Measurements from ENCODE around the gene PKNOX2. TPM values are rescaled to one million over a fixed set of nuclear protein-coding genes. Genes with fewer than 3 reads are reported as not detected.

The PKNOX2 gene
- total and polyA plus RNA-seq, 2 of the 4 experiments (the other 2 are of a cell fraction), result 0.72 to 2.3 TPM

DNA sequence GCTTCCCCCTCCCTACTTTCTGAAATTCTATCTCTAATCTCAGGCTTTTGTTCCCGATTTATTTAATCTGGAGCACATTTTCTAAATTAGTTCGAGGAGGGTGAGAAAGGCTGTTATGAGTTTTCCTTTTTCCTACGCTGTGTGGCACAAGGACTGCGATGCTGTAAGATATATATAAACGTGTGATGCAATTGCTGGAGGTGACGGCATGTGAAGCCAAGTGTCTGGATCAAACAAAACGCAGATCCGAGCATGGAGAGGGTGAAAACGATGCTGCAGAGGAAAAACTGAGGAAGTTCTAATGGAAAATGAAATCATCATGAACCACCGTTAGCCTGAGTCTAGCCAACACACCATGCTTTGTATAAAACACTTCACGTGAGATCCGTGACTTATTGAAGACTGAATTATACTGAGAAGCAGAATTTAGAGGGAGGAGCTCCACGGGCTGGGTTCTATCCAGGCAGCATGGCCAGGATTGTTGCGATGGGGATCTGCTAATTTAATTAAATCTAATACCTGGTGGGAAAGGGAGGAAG, 4.4 kb downstream of the PKNOX2 start:
- peak overlapping the region; percentile 85; the same call in 1 of the 2 replicates for H3K27ac ChIP-seq (ENCODE audit: insufficient read depth, low read length)
- H3K14ac ChIP-seq (replicated peaks; ENCODE audit: low read depth, low read length), result no peak overlapping the region
- no peak overlapping the region for H2BK5ac ChIP-seq (ENCODE audit: low read depth, low read length, poor library complexity, severe bottlenecking)
- H3K4ac ChIP-seq (ENCODE audit: low read depth, low read length), result 0 out of 2 replicates have a peak overlapping the region, but pooled peaks have one; percentile 1
- no peak overlapping the region for H2AFZ ChIP-seq (replicated peaks; ENCODE audit: low read length, poor library complexity)
- H4K5ac ChIP-seq (ENCODE audit: low read depth, low read length), result no peak overlapping the region
- no peaks in the 10 kb centered on the region for H3K9me3 ChIP-seq (ENCODE audit: control insufficient read depth, insufficient read depth, low read length)
- H3K23ac ChIP-seq (ENCODE audit: low read depth, low read length), result no peak overlapping the region
- no peak overlapping the region; the same call in 1 of the 2 replicates for H3K4me2 ChIP-seq (ENCODE audit: low read depth, low read length)
- H3K56ac ChIP-seq (ENCODE audit: extremely low read depth, insufficient read depth, low read length), result no peak overlapping the region
- ATAC-seq (ENCODE audit: low read depth) (no peak), DNase-seq (peak; percentile 31)
- ChIA-PET CTCF (interaction anchor here (1.1 to 2.1 kb wide), 4 partner anchors 78 to 197 kb away, joined by 3 to 6 read pairs (median 3); no protein-coding TSS in a partner anchor), POLR2A (ENCODE audit: unreplicated experiment) (no interaction called here)
- no peaks in the 10 kb centered on the region for H4K20me1 ChIP-seq (ENCODE audit: insufficient read depth, low read length)
- TF ChIP-seq, protein P1, sequence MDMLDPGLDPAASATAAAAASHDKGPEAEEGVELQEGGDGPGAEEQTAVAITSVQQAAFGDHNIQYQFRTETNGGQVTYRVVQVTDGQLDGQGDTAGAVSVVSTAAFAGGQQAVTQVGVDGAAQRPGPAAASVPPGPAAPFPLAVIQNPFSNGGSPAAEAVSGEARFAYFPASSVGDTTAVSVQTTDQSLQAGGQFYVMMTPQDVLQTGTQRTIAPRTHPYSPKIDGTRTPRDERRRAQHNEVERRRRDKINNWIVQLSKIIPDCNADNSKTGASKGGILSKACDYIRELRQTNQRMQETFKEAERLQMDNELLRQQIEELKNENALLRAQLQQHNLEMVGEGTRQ (IDR thresholded peaks at IDR 0.05; ENCODE audit: low read depth, low read length), result no peak
- no peak for TF ChIP-seq MAFK (IDR thresholded peaks at IDR 0.05; ENCODE audit: low read depth, low read length)
- TF ChIP-seq RAD21 (IDR thresholded peaks at IDR 0.05; ENCODE audit: low read length), result no peak
- TF ChIP-seq BHLHE40 (IDR thresholded peaks at IDR 0.05; ENCODE audit: low read depth, low read length), result no peak
- no peak for TF ChIP-seq RCOR1 (IDR thresholded peaks at IDR 0.05; ENCODE audit: insufficient replicate concordance, low read length)
- TF ChIP-seq, protein P2, sequence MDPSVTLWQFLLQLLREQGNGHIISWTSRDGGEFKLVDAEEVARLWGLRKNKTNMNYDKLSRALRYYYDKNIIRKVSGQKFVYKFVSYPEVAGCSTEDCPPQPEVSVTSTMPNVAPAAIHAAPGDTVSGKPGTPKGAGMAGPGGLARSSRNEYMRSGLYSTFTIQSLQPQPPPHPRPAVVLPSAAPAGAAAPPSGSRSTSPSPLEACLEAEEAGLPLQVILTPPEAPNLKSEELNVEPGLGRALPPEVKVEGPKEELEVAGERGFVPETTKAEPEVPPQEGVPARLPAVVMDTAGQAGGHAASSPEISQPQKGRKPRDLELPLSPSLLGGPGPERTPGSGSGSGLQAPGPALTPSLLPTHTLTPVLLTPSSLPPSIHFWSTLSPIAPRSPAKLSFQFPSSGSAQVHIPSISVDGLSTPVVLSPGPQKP (IDR thresholded peaks at IDR 0.05; ENCODE audit: borderline replicate concordance, low read depth, low read length), result no peak
- no peak for TF ChIP-seq CTCF (conservative IDR thresholded peaks at IDR 0.05; ENCODE audit: low read depth, low read length)
- TF ChIP-seq SMC3 (IDR thresholded peaks at IDR 0.05; ENCODE audit: low read depth, low read length), result no peak
- no peak for TF ChIP-seq NFE2L2 (IDR thresholded peaks at IDR 0.05; ENCODE audit: low read depth, low read length)
- no peak for TF ChIP-seq RFX5 (IDR thresholded peaks at IDR 0.05; ENCODE audit: low read depth, low read length)
- no peak for TF ChIP-seq MAZ (IDR thresholded peaks at IDR 0.05; ENCODE audit: borderline replicate concordance, low read depth, low read length)
- TF ChIP-seq CHD1 (IDR thresholded peaks at IDR 0.05; ENCODE audit: low read depth, low read length), result no peak
- no peak for TF ChIP-seq POLR2A (IDR thresholded peaks at IDR 0.05; ENCODE audit: low read depth, low read length)
- TF ChIP-seq CEBPB (IDR thresholded peaks at IDR 0.05; ENCODE audit: low read depth, low read length), result no peak
- no peaks in the 10 kb centered on the region for H3K27me3 ChIP-seq (ENCODE audit: control insufficient read depth, insufficient read depth, low read length)
- 0 out of 2 replicates have a peak overlapping the region, but pooled peaks have one; percentile 29 for H2BK20ac ChIP-seq (ENCODE audit: low read depth, low read length)
- H3K9ac ChIP-seq (ENCODE audit: low read depth, low read length), result no peak overlapping the region
- dilution Hi-C loops (cut with HindIII; ENCODE audit: low sequenced_read_pairs, unreplicated experiment), result no loop called here
- no peak overlapping the region for H2BK15ac ChIP-seq (ENCODE audit: low read depth, low read length)
- H2AK9ac ChIP-seq (replicated peaks; ENCODE audit: low read depth, low read length, poor library complexity), result no peak overlapping the region
- no peak overlapping the region for H3K4me3 ChIP-seq (ENCODE audit: insufficient read depth, low read depth, low read length)
- no peaks in the 10 kb centered on the region for H3K36me3 ChIP-seq (ENCODE audit: control insufficient read depth, insufficient read depth, low read length)
- peaks cover 19% of the 10 kb centered on the region for H3K4me1 ChIP-seq (ENCODE audit: control insufficient read depth, insufficient read depth, low read length)
- 53% methylated on average over 4 of the region's 14 CpGs; no CpG with 5 or more reads in 1 of the 2 experiments for WGBS, 2 experiments (ENCODE audit: extremely low coverage in 2 of 2, insufficient read length in 1 of 2)
- H3K9me1 ChIP-seq (ENCODE audit: insufficient read depth, low read length), result peaks cover 8% of the 10 kb centered on the region
- no peak overlapping the region for H4K91ac ChIP-seq (ENCODE audit: insufficient read depth, low read depth, low read length)
- BruUV-seq (replicated peaks), result no TSS peak
- H3K18ac ChIP-seq (ENCODE audit: low read depth, low read length), result no peak overlapping the region; the same call in 1 of the 2 replicates
- H2AK5ac ChIP-seq (ENCODE audit: low read depth, low read length), result peak overlapping the region; percentile 20; the same call in 1 of the 2 replicates
- H4K8ac ChIP-seq (ENCODE audit: low read depth in 2 of 2, low read length in 2 of 2), result no peak overlapping the region; a peak in 1 of 4 replicates
- peaks cover 0 to 16% of the 10 kb centered on the region in 2 experiments; a peak in 1 of 4 replicates for H3K79me1 ChIP-seq (ENCODE audit: low read depth in 1 of 2, low read length in 2 of 2)
- H2BK120ac ChIP-seq (ENCODE audit: low read depth, low read length), result no peak overlapping the region
- in situ Hi-C loops (cut with MboI; ENCODE audit: low sequenced_read_pairs), result loop anchor here (10.0 kb wide), 1 partner anchor 236 kb away; no protein-coding TSS in a partner anchor
- intact Hi-C loops (cut with micrococcal nuclease), result no loop called here

Measured in IMR-90 (cell line).